Stimulated activated CD4-positive, alpha-beta T cell treated with anti-CD3 and anti-CD28 coated beads, TNF-alpha, amount 100 ng/mL, for 24 hours (primary cell): Measurements from ENCODE around the gene PUS3.
A peak's percentile ranks its signal among the peaks of the same experiment; 100 is the strongest.

Experiments used
- DNase-seq, 3 experiments: peaks; one replicate each; pipeline ENCODE4 v3.0.0-alpha.2; 2020; ENCODE audit warnings: low read depth in 3 of 3

The PUS3 gene

GRCh38 chr11:125941267-125941618 lies 38.2 kb upstream of the PUS3 start:
- DNase-seq = no peak

GRCh38 chr11:125940145-125940544 lies 37.1 kb upstream of the PUS3 start:
- DNase-seq = no peak

GRCh38 chr11:125939081-125939521 lies 36.1 kb upstream of the PUS3 start:
- no peak for DNase-seq

GRCh38 chr11:125938418-125938817 lies 35.4 kb upstream of the PUS3 start:
- no peak for DNase-seq

GRCh38 chr11:125935618-125936199 lies 32.7 kb upstream of the PUS3 start:
- DNase-seq = no peak

GRCh38 chr11:125935056-125935455 lies 32.0 kb upstream of the PUS3 start:
- no peak for DNase-seq

- no peak for DNase-seq
These were observed 31.5 kb upstream of the PUS3 start for GRCh38 chr11:125934473-125934872.

- DNase-seq = peak in 1 of 3 experiments; percentile 3
These were observed 30.2 kb upstream of the PUS3 start for GRCh38 chr11:125933030-125933813.

- DNase-seq = no peak
These were observed 29.3 kb upstream of the PUS3 start for GRCh38 chr11:125932301-125932700.

- no peak for DNase-seq
These were observed 28.7 kb upstream of the PUS3 start for GRCh38 chr11:125931668-125932067.

GRCh38 chr11:125931116-125931515 lies 28.1 kb upstream of the PUS3 start:
- no peak for DNase-seq

- DNase-seq = no peak
These were observed 27.1 kb upstream of the PUS3 start for GRCh38 chr11:125930076-125930450.

GRCh38 chr11:125929445-125930075 lies 26.6 kb upstream of the PUS3 start:
- DNase-seq = no peak

- no peak for DNase-seq
These were observed 23.7 kb upstream of the PUS3 start for GRCh38 chr11:125926682-125927081.

GRCh38 chr11:125925804-125926203 lies 22.8 kb upstream of the PUS3 start:
- no peak for DNase-seq

- no peak for DNase-seq
These were observed 22.3 kb upstream of the PUS3 start for GRCh38 chr11:125925247-125925740.

- DNase-seq = no peak
These were observed 21.5 kb upstream of the PUS3 start for GRCh38 chr11:125924384-125925007.

- DNase-seq = no peak
These were observed 20.6 kb upstream of the PUS3 start for GRCh38 chr11:125923633-125924032.

GRCh38 chr11:125923012-125923579 lies 20.1 kb upstream of the PUS3 start:
- DNase-seq = peak in 2 of 3 experiments; percentile 32 to 45

- no peak for DNase-seq
These were observed 19.1 kb upstream of the PUS3 start for GRCh38 chr11:125922156-125922555.

- no peak for DNase-seq
These were observed 18.0 kb upstream of the PUS3 start for GRCh38 chr11:125921042-125921441.
